SU-DHL-6 (cell line): Measurements from ENCODE around the gene EFCAB14.

ENCODE experiments used
- H2AFZ ChIP-seq: fragments of 200-600 bp; sonication (generic); 2 replicates; pipeline ENCODE4 v1.6.1; 2014; ENCODE audit warnings: low read depth, mild to moderate bottlenecking, moderate library complexity, mixed read lengths, antibody characterized with exemption, low read length; ENCODE audit not compliant: severe bottlenecking
- H3F3A ChIP-seq: fragments of 200-600 bp; shearing (Covaris generic); 2 replicates; pipeline ENCODE4 v1.6.0; 2016; ENCODE audit warnings: antibody characterized with exemption, mild to moderate bottlenecking; ENCODE audit not compliant: insufficient read depth
- H3K27ac ChIP-seq: fragments of 200-600 bp; sonication (generic); 2 replicates; pipeline ENCODE4 v1.5.1; 2016; ENCODE audit warnings: low read depth, mild to moderate bottlenecking, low read length, moderate library complexity, mixed read lengths
- H3K27me3 ChIP-seq: fragments of 200-600 bp; sonication (generic), shearing (Covaris generic); 2 replicates; pipeline ENCODE4 v1.6.0; 2014; ENCODE audit warnings: mild to moderate bottlenecking, low read length
- H3K36me3 ChIP-seq: fragments of 200-600 bp; sonication (generic); 2 replicates; pipeline ENCODE4 v1.6.1; 2014; ENCODE audit warnings: mild to moderate bottlenecking, low read length, mixed read lengths
- H3K4me2 ChIP-seq: fragments of 300-600, 200-600 bp; shearing (Covaris generic), sonication (generic); 2 replicates; pipeline ENCODE4 v1.6.0; 2014; ENCODE audit warnings: low read length, low read depth, mild to moderate bottlenecking; ENCODE audit not compliant: poor library complexity, severe bottlenecking
- H3K4me3 ChIP-seq: fragments of 200-600 bp; sonication (generic); 2 replicates; pipeline ENCODE4 v1.5.1; 2014; ENCODE audit warnings: antibody characterized with exemption, low read length, mild to moderate bottlenecking, mixed read lengths; ENCODE audit not compliant: insufficient read depth, poor library complexity, severe bottlenecking
- H3K79me2 ChIP-seq: fragments of 200-600 bp; sonication (generic); 2 replicates; pipeline ENCODE4 v1.6.1; 2014; ENCODE audit warnings: mild to moderate bottlenecking, low read length, moderate library complexity; ENCODE audit not compliant: insufficient read depth
- H3K9ac ChIP-seq: fragments of 200-600 bp; sonication (generic); 2 replicates; pipeline ENCODE4 v1.7.0; 2014; ENCODE audit warnings: mild to moderate bottlenecking, low read length
- H3K9me2 ChIP-seq: fragments of 200-600 bp; sonication (generic); replicated peaks from 2 replicates; pipeline ENCODE4 v1.6.1; 2014; ENCODE audit warnings: low read length; ENCODE audit not compliant: insufficient read depth
- H3K9me3 ChIP-seq: fragments of 200-600 bp; sonication (generic); 2 replicates; pipeline ENCODE4 v1.6.1; 2014; ENCODE audit warnings: low read length, mixed read lengths; ENCODE audit not compliant: insufficient read depth
- H4K20me1 ChIP-seq: fragments of 200-600 bp; sonication (generic); 2 replicates; pipeline ENCODE4 v1.6.1; 2014; ENCODE audit warnings: low read depth, mild to moderate bottlenecking, antibody characterized with exemption, low read length, moderate library complexity, mixed read lengths
- CTCF ChIP-seq: fragments of 200-600 bp; sonication (generic); IDR thresholded peaks from one replicate; pipeline ENCODE4 v1.5.1; 2017; ENCODE audit warnings: antibody characterized with exemption, mild to moderate bottlenecking, low read length, moderate library complexity; ENCODE audit not compliant: insufficient read depth, poor library complexity, severe bottlenecking
- EZH2phosphoT487 ChIP-seq: fragments of 200-600 bp; sonication (generic), shearing (Covaris generic); conservative IDR thresholded peaks from 2 replicates; pipeline ENCODE4 v1.6.1; 2018; ENCODE audit warnings: mild to moderate bottlenecking, antibody characterized with exemption, low read length, moderate library complexity, mixed read lengths

The EFCAB14 gene

GRCh38 chr1:46643368-46643775, 75.5 kb downstream of the EFCAB14 start:
- H3K9me2 ChIP-seq, result no peaks in the 10 kb centered on the region
- peaks cover 6% of the 10 kb centered on the region; the same call in 1 of the 2 replicates for H3K36me3 ChIP-seq
- no peak overlapping the region for H3K9ac ChIP-seq
- H3K4me3 ChIP-seq, result no peak overlapping the region
- no peaks in the 10 kb centered on the region for H3K9me3 ChIP-seq
- H3K27ac ChIP-seq, result no peak overlapping the region
- H3K4me2 ChIP-seq, result no peak overlapping the region
- TF ChIP-seq CTCF (no peak), EZH2phosphoT487 (no peak)
- no peak overlapping the region for H2AFZ ChIP-seq
- H3K79me2 ChIP-seq, result no peaks in the 10 kb centered on the region
- H3K27me3 ChIP-seq, result no peaks in the 10 kb centered on the region
- no peaks in the 10 kb centered on the region for H4K20me1 ChIP-seq
- no peaks in the 10 kb centered on the region for H3F3A ChIP-seq

- Histone ChIP-seq H3K4me3 (no peak overlapping the region), H4K20me1 (no peaks in the 10 kb centered on the region), H3K36me3 (no peaks in the 10 kb centered on the region), H3K4me2 (no peak overlapping the region), H3K79me2 (no peaks in the 10 kb centered on the region), H3F3A (no peaks in the 10 kb centered on the region), H2AFZ (no peak overlapping the region), H3K9ac (no peak overlapping the region), H3K27me3 (no peaks in the 10 kb centered on the region), H3K9me3 (no peaks in the 10 kb centered on the region), H3K9me2 (no peaks in the 10 kb centered on the region), H3K27ac (no peak overlapping the region)
- no peak for TF ChIP-seq CTCF
- no peak for TF ChIP-seq EZH2phosphoT487
Observed at GRCh38 chr1:46642115-46642680, 76.7 kb downstream of the EFCAB14 start.

- H3K9me3 ChIP-seq, result no peaks in the 10 kb centered on the region
- no peaks in the 10 kb centered on the region for H3F3A ChIP-seq
- H2AFZ ChIP-seq, result no peak overlapping the region
- no peak overlapping the region for H3K9ac ChIP-seq
- TF ChIP-seq CTCF, result no peak
- TF ChIP-seq EZH2phosphoT487, result no peak
- no peaks in the 10 kb centered on the region for H3K27me3 ChIP-seq
- H3K27ac ChIP-seq, result no peak overlapping the region
- no peaks in the 10 kb centered on the region for H3K79me2 ChIP-seq
- H3K36me3 ChIP-seq, result no peaks in the 10 kb centered on the region
- H4K20me1 ChIP-seq, result no peaks in the 10 kb centered on the region
- H3K9me2 ChIP-seq, result no peaks in the 10 kb centered on the region
- H3K4me2 ChIP-seq, result no peak overlapping the region
- H3K4me3 ChIP-seq, result no peak overlapping the region
Observed at GRCh38 chr1:46639547-46639946, 79.4 kb downstream of the EFCAB14 start.
